Endothelial cell of umbilical vein (primary cell): Measurements from ENCODE around the gene TMEM209. TPM values are rescaled to one million over a fixed set of nuclear protein-coding genes. Genes with fewer than 3 reads are reported as not detected.

Source experiments
- BruUV-seq: library from RNA; stranded (reverse); fragments of 400-500 nt; replicated peaks from 2 replicates; lab custom pipeline; 2021; lab: Mats Ljungman, UMichigan
- CTCF ChIA-PET: fragments of 300-600, 350-600 bp; sonication (Branson Sonifier 250); formaldehyde crosslinking; loops from one replicate; lab custom pipeline; 2021; ENCODE audit warnings: antibody characterized with exemption, inconsistent platforms; lab: Charles Lee
- POLR2A ChIA-PET: fragments of 300-600, 350-600 bp; sonication (Branson Sonifier 250); formaldehyde crosslinking; loops from one replicate; lab custom pipeline; 2021; ENCODE audit warnings: antibody characterized with exemption, inconsistent platforms; lab: Charles Lee
- DNase-seq: peaks from one replicate; pipeline ENCODE4 v3.0.0-alpha.2; 2011; ENCODE audit warnings: low read depth, low spot score
- FAIRE-seq: peaks from 2 replicates; lab custom pipeline; 2011; peaks lifted over from hg19 to GRCh38; lab: Jason Lieb, UNC
- H2AFZ ChIP-seq: 2 replicates; pipeline ENCODE4 v1.6.0; 2012; ENCODE audit warnings: low read depth, low read length, control low read depth, inconsistent platforms
- H3K27ac ChIP-seq: 2 replicates; pipeline ENCODE4 v1.5.1; 2011; ENCODE audit warnings: low read depth, mild to moderate bottlenecking, control low read depth, low read length, moderate library complexity; ENCODE audit not compliant: insufficient read depth
- H3K27me3 ChIP-seq, 2 experiments: 2 replicates each; pipeline versions ENCODE4 v1.6.0 to v1.6.1; 2011; ENCODE audit warnings: low read length in 2 of 2, mixed read lengths in 1 of 2; ENCODE audit not compliant: control insufficient read depth in 2 of 2, insufficient read depth in 2 of 2
- H3K36me3 ChIP-seq, 2 experiments: 2 replicates in 1 of 2; 3 replicates in 1 of 2; pipeline ENCODE4 v1.5.1; 2011; ENCODE audit warnings: low read length in 2 of 2, mild to moderate bottlenecking in 1 of 2, moderate library complexity in 1 of 2; ENCODE audit not compliant: control insufficient read depth in 2 of 2, insufficient read depth in 2 of 2; ENCODE audit errors: extremely low read depth in 1 of 2
- H3K4me1 ChIP-seq: 3 replicates; pipeline ENCODE4 v1.5.1; 2011; ENCODE audit warnings: mild to moderate bottlenecking, low read length; ENCODE audit not compliant: control insufficient read depth, insufficient read depth; ENCODE audit errors: extremely low read depth
- H3K4me2 ChIP-seq: 2 replicates; pipeline ENCODE4 v1.6.1; 2011; ENCODE audit warnings: low read length, control low read depth, mixed read lengths; ENCODE audit not compliant: insufficient read depth
- H3K4me3 ChIP-seq, 3 experiments: fragments of 200-600 bp in 1 of 3; sonication (generic), shearing (Covaris generic) in 1 of 3; replicated peaks in 1 of 3; 2 replicates each; pipeline ENCODE4 v1.5.1; 2011 to 2016; ENCODE audit warnings: control low read depth in 3 of 3, low read length in 3 of 3, mild to moderate bottlenecking in 2 of 3, inconsistent platforms in 1 of 3, low read depth in 1 of 3, moderate library complexity in 1 of 3; ENCODE audit not compliant: insufficient read depth in 1 of 3
- H3K79me2 ChIP-seq: 2 replicates; pipeline ENCODE4 v1.6.0; 2012; ENCODE audit warnings: low read length, inconsistent platforms; ENCODE audit not compliant: control insufficient read depth, insufficient read depth
- H3K9ac ChIP-seq: replicated peaks from 2 replicates; pipeline ENCODE3; 2011; ENCODE audit warnings: low read length, control low read depth; ENCODE audit not compliant: insufficient read depth; ENCODE audit errors: extremely low read depth
- H3K9me1 ChIP-seq: replicated peaks from 3 replicates; pipeline ENCODE4 v1.6.0; 2011; ENCODE audit warnings: mild to moderate bottlenecking, low read length; ENCODE audit not compliant: control insufficient read depth, insufficient read depth; ENCODE audit errors: extremely low read depth
- H3K9me3 ChIP-seq: replicated peaks from 2 replicates; pipeline ENCODE4 v1.5.1; 2012; ENCODE audit warnings: low read length, inconsistent platforms; ENCODE audit not compliant: control insufficient read depth, insufficient read depth
- H4K20me1 ChIP-seq: replicated peaks from 2 replicates; pipeline ENCODE3; 2011; ENCODE audit warnings: mild to moderate bottlenecking, low read length; ENCODE audit not compliant: control insufficient read depth, insufficient read depth; ENCODE audit errors: extremely low read depth
- CTCF ChIP-seq, 2 donors: IDR thresholded peaks; 1 replicate in 1 of 2; 2 replicates in 1 of 2; pipeline ENCODE4 v1.5.1; 2011; ENCODE audit warnings: low read length in 2 of 2, mild to moderate bottlenecking in 2 of 2, moderate library complexity in 2 of 2, control low read depth in 1 of 2, inconsistent platforms in 1 of 2, low read depth in 1 of 2; ENCODE audit not compliant: insufficient read depth in 1 of 2; ENCODE audit errors: extremely low read depth in 1 of 2
- EZH2 ChIP-seq: IDR thresholded peaks from 2 replicates; pipeline ENCODE4 v1.6.1; 2012; ENCODE audit warnings: borderline replicate concordance, low read depth, mild to moderate bottlenecking, moderate library complexity, low read length, inconsistent platforms; ENCODE audit not compliant: severe bottlenecking
- FOS ChIP-seq: IDR thresholded peaks from 2 replicates; pipeline ENCODE4 v1.6.1; 2011; ENCODE audit warnings: mild to moderate bottlenecking, low read length, moderate library complexity, borderline replicate concordance; ENCODE audit not compliant: insufficient read depth
- JUN ChIP-seq: IDR thresholded peaks from 2 replicates; pipeline ENCODE4 v1.6.1; 2011; ENCODE audit warnings: borderline replicate concordance, low read depth; ENCODE audit not compliant: insufficient read length, insufficient read depth
- MAX ChIP-seq: IDR thresholded peaks from 2 replicates; pipeline ENCODE4 v1.6.1; 2011; ENCODE audit not compliant: insufficient read depth, insufficient read length
- MYC ChIP-seq: IDR thresholded peaks from one replicate; pipeline ENCODE4 v1.6.1; 2011; ENCODE audit warnings: mild to moderate bottlenecking, low read depth, low read length
- POLR2AphosphoS5 ChIP-seq: IDR thresholded peaks from 2 replicates; pipeline ENCODE4 v1.6.1; 2012; ENCODE audit warnings: low read depth, mild to moderate bottlenecking, control low read depth, low read length, moderate library complexity; ENCODE audit not compliant: insufficient read depth
- dilution Hi-C: fragments of 300-500 bp; cut with MboI; formaldehyde crosslinking; loops from one replicate; pipeline ENCODE4 v1.15.0; 2019; ENCODE audit warnings: low sequenced_read_pairs; ENCODE audit not compliant: extremely low pct_ligation_motif_present
- intact Hi-C: fragments of 100-400 bp; cut with micrococcal nuclease; formaldehyde crosslinking; loops from one replicate; pipeline ENCODE4 v1.10.0; 2022
- polyA plus RNA-seq, 4 experiments: library from polyadenylated mRNA; depleted of rRNA in 3 of 4; stranded (reverse) in 3 of 4; unstranded in 1 of 4; fragments of >200 nt; gene quantifications; 2 replicates each; pipeline versions ENCODE4 v1.2.1 to v1.2.3, GENCODE V29; 2011 to 2012; ENCODE audit warnings: missing spikeins in 1 of 4
- total RNA-seq: library from RNA; stranded (reverse); gene quantifications from 2 replicates; pipeline ENCODE4 v1.2.3, GENCODE V29; 2021

TMEM209 gene
- total and polyA plus RNA-seq, 2 donors (not counting 3 experiments of a cell fraction or from before 2014, with no cell fraction given), result 13.0 to 16.6 TPM

GRCh38 chr7:130219871-130220270 is 14.7 kb upstream of the TMEM209 start:
- dilution Hi-C loops, result no loop called here
- DNase-seq (no peak), FAIRE-seq (no peak)
- Histone ChIP-seq H4K20me1 (no peaks in the 10 kb centered on the region), H3K9me3 (no peaks in the 10 kb centered on the region), H3K4me1 (no peaks in the 10 kb centered on the region), H3K27ac (no peak overlapping the region), H3K36me3 (no peaks in the 10 kb centered on the region), H2AFZ (no peak overlapping the region), H3K9ac (no peak overlapping the region), H3K4me3 (no peak overlapping the region), H3K4me2 (no peak overlapping the region), H3K27me3 (peaks cover 3 to 5% of the 10 kb centered on the region in 2 experiments), H3K9me1 (no peaks in the 10 kb centered on the region), H3K79me2 (no peaks in the 10 kb centered on the region)
- intact Hi-C loops, result no loop called here
- BruUV-seq, result no TSS peak
- POLR2A ChIA-PET, result no interaction called here
- TF ChIP-seq FOS (no peak), CTCF (IDR thresholded peaks at IDR 0.05; ENCODE audit: extremely low read depth in 1 of 2, insufficient read depth in 1 of 2, low read depth in 1 of 2, low read length in 2 of 2) (no peak), JUN (no peak), POLR2AphosphoS5 (no peak), MYC (no peak), EZH2 (no peak), MAX (no peak)
- CTCF ChIA-PET, result no interaction called here
